HS-5 (cell line): ENCODE data around the gene ANKRD36B.
"Not testable (repeated sequence)": the region's sequence is repeated elsewhere in the genome, so short reads cannot be mapped to it uniquely, and the experiment has no call there.

Experiments
- DNase-seq: peaks from one replicate; pipeline ENCODE4 v3.0.0-alpha.2; 2012; ENCODE audit warnings: low read depth

ANKRD36B gene

GRCh38 chr2:97589598-97590510, at the start of gene ANKRD36B:
Gene ANKRD36B (minus strand): TSS chr2:97589877. CDS start chr2:97589685, 192 bp downstream.
- peak; percentile 60 for DNase-seq

DNA sequence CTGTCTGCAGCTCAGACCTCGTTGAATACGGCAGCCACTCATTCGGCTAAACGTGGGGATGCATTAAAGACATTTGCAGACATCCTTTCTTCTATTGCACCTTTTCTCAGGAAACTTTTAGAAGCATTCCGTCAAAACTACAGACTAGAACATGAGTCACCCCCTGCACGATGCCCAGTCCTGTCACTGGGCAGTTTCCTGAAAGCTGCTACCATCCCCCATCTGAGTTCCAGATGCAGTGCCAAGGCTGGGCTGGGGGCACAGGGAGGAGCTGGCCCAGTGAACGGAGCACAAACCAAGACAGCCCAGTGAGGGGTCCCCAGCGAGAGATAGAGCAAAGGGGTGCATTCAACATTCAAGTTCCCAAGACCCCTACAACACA, 36.4 kb upstream of the ANKRD36B start:
- DNase-seq = not testable (repeated sequence)

DNA sequence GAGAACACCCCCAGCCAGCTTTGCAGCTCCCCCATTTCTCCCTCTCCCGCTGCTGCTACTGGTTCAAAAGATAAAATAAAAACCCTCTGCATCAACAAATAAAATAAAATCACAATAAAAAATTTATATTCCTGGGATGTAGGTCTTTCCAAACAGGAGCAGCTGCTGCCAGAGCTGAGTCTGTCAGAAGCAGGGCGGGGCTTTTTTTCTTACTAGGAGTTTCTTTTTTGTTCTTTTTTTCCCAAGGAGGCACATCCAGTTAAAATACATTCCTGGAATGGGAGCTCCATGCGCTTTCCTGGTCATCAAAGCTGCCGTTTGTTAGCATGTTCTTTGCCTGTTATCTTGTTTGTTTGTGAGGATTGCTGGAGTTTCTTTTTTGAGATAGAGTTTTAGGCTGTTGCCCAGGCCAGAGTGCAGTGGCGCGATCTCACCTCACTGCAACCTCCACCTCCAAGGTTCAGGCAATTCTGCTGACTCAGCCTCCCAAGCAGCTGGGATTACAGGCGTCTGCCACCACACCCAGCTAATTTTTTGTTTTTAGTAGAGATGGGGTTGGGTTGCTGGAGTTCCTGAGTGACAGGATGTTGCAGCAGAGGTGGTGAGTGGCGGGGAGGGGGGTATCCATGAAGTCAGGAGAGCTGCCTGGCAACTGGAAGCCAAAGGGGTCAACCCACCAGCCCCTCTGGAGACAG, 35.8 kb upstream of the ANKRD36B start:
- not testable (repeated sequence) for DNase-seq

DNA sequence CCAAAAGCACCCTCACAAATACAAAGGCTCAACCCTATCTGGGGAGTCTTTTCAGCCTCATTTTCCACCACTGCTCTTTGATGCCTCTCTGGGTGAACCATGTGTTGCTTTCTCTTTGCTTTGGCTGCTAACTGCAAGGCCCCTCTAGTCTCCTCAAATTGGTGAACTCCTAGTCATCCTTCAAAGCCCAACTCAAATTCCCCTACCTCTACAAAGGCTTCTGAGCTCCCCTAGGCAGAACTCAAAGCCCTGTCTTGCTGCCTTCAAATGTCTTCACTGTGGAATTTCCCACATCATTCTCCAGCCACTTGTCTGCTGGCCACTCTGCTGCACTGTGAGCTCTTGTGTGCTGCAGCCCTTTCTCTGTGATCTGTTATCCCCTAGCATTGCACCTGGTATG, 33.3 kb upstream of the ANKRD36B start:
- DNase-seq = not testable (repeated sequence)

DNA sequence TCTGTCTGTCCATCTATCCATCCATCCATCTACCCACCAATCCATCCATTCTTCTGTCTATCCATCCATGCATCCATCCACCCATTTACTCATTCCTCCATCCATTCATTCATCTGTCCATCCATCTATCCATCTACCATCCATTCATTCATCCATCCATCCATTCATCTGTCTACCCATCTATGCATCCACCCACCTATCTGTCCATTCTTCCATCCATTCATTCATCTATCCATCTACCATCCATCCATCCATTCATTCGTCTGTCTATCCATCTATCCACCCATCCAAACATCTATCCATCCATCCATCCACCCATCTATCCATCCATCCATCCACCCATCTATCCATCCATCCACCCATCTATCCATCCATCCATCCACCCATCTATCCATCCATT, 30.8 kb upstream of the ANKRD36B start:
- not testable (repeated sequence) for DNase-seq

GRCh38 chr2:97618939-97619827, 29.5 kb upstream of the ANKRD36B start:
- DNase-seq = not testable (repeated sequence)

- no peak for DNase-seq
These were observed 28.2 kb upstream of the ANKRD36B start for GRCh38 chr2:97617911-97618310.

DNA sequence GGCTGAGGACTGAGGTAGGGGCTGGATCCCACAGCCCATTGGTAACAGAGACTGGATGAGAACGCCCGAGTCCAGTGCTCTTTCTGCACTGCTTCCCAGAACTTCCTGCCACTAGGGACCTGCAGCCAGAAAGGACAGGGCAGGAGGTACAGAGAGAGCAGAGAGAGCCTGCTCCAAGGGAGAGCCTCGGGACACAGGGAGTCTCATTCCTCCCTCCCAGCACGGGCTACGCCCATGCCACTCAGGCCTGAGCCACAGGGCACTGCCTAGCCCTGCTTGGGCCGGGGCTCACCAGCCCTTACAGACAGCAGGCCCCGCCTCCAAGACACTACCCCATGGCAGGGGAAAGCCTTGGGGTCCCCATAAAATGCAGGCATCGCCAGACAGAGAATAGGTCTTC, 26.1 kb upstream of the ANKRD36B start:
- not testable (repeated sequence) for DNase-seq

DNA sequence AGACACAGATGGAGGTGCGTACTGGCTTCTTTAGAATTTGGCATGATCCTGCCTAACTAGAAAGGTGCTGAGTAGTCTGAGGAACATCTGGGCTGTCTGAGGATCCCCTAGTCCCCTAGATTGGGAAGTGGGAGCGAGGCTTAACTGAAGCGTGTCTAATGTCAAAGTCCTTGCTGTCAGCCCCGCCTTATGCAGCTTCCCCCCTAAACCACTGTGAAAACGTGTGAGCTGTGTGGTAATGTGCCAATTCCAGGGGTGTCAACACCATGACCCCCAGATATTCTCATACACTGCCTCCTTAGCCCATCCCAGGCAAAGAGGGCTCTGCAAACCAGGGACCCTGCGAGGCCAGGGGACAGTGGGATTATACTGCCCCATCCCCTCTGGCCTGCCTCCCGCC, 22.2 kb upstream of the ANKRD36B start:
- DNase-seq = not testable (repeated sequence)

- DNase-seq = not testable (repeated sequence)
These were observed 19.1 kb upstream of the ANKRD36B start for GRCh38 chr2:97608745-97609144.

GRCh38 chr2:97605524-97606339, 16.1 kb upstream of the ANKRD36B start:
- DNase-seq = not testable (repeated sequence)

DNA sequence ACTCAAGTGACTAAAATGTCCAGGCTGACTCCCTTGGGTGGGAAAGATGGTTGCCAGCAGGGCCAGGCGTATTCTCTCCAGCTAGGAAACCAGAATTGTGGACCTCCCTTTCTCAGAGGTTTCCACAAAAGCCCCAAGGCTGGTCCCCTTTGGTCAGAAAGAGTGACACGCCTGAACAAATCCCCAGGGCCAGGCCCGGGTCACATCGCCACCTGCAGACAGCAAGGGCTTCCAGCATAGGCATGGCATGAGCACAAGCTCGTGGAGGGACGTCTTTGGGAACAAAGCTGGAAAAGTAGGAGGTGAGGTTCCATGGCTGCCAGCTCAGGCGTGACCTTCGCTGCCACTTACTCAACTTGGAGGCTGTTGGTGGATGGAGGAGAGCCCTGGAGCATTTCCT, 15.4 kb upstream of the ANKRD36B start:
- not testable (repeated sequence) for DNase-seq

DNA sequence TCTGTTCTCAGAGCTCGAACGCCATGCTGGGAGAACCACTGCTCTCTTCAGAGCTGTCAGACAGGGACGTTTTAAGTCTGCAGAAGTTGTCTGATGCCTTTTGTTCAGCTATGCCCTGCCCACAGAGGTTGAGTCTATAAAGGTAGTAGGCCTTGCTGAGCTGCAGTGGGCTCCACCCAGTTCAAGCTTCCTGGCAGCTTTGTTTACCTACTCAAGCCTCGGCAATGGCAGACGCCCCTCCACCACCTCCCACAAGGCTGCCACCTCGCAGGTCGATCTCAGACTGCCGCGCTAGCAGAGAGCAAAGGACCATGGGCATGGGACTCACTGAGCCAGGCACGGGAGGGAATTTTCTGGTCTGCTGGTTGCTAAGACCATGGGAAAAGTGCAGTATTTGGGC, 11.9 kb upstream of the ANKRD36B start:
- not testable (repeated sequence) for DNase-seq

DNA sequence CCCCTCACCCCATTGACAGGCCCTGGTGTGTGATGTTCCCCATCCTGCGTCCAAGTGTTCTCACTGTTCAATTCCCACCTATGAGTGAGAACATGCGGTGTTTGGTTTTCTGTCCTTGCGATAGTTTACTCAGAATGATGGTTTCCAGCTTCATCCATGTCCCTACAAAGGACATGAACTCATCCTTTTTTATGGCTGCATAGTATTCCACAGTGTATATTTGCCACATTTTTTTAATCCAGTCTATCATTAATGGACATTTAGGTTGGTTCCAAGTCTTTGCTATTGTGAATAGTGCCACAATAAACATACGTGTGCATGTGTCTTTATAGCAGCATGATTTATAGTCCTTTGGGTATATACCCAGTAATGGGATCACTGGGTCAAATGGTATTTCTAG, 6.5 kb upstream of the ANKRD36B start:
- not testable (repeated sequence) for DNase-seq

- DNase-seq = not testable (repeated sequence)
These were observed 3.8 kb upstream of the ANKRD36B start for GRCh38 chr2:97593520-97593919.

- DNase-seq = peak; percentile 96
These were observed 1.1 kb upstream of the ANKRD36B start for GRCh38 chr2:97590515-97591394.

DNA sequence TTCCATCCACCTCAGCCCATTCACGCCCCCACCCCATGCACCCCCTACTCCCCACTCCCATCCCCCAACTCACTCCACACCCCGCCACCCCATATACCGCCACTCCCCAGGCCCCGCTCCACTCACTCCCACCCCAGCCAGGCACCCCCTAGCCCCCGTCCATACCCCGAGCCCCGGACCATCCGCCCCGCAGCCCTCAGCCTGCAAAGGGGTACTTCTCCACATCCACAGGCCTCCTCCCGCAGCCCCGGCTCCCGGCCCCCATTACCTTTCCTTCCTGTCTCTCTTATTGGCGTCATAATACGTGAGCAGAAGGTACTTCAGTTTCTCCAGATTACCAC, 450 bp downstream of the ANKRD36B start:
- not testable (repeated sequence) for DNase-seq

- DNase-seq = not testable (repeated sequence)
These were observed 24.0 kb downstream of the ANKRD36B start for GRCh38 chr2:97565674-97566073.

GRCh38 chr2:97552406-97552805, 37.3 kb downstream of the ANKRD36B start:
- DNase-seq = not testable (repeated sequence)

DNA sequence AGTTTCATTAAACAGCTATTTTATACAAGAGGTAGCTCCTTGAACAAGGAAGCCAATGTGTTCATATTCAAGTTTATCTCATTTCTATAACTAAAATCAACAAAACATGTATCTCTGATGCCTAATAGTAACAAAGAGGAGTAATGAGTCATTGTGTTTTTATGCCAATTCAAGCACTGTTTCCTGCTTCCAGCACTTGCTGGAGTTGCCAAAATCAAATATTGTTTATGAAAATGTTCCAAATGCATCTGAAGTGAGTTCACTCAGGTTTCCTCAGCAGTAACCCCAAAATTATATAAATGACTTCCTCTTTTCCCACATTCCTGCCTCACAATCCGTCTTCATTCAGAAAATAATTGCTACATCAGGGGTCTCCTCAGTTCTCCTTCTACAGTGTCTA, 39.2 kb downstream of the ANKRD36B start:
- peak; percentile 74 for DNase-seq
